ENCODE measurements around the gene VSTM5.
"Not testable (repeated sequence)": the region's sequence is repeated elsewhere in the genome, so short reads cannot be mapped to it uniquely, and the experiment has no call there.

The VSTM5 gene

GRCh38 chr11:93850594-93851018 lies at the start of gene VSTM5:
TSS of gene VSTM5 (minus strand) at chr11:93850618. CDS start at chr11:93850502, 116 bp downstream.
- DNase-seq (ENCODE audit: low spot score) = no peak

- DNase-seq (ENCODE audit: low spot score) = peak; percentile 15
Observed at GRCh38 chr11:93895106-93895862, 44.9 kb upstream of the VSTM5 start.

- DNase-seq (ENCODE audit: low spot score) = no peak
Observed at GRCh38 chr11:93890391-93891051, 40.1 kb upstream of the VSTM5 start.

GRCh38 chr11:93887111-93887510 lies 36.7 kb upstream of the VSTM5 start:
- DNase-seq (ENCODE audit: low spot score) = no peak

GRCh38 chr11:93879114-93879513 lies 28.7 kb upstream of the VSTM5 start:
- DNase-seq (ENCODE audit: low spot score) = not testable (repeated sequence)

GRCh38 chr11:93875637-93876036 lies 25.2 kb upstream of the VSTM5 start:
- DNase-seq (ENCODE audit: low spot score) = no peak

- DNase-seq (ENCODE audit: low spot score) = no peak
Observed at GRCh38 chr11:93871526-93871925, 21.1 kb upstream of the VSTM5 start.

- DNase-seq (ENCODE audit: low spot score) = no peak
Observed at GRCh38 chr11:93870616-93871015, 20.2 kb upstream of the VSTM5 start.

GRCh38 chr11:93869830-93870229 lies 19.4 kb upstream of the VSTM5 start:
- no peak for DNase-seq (ENCODE audit: low spot score)

- DNase-seq (ENCODE audit: low spot score) = not testable (repeated sequence)
Observed at GRCh38 chr11:93868404-93868803, 18.0 kb upstream of the VSTM5 start.

- no peak for DNase-seq (ENCODE audit: low spot score)
Observed at GRCh38 chr11:93861808-93862207, 11.4 kb upstream of the VSTM5 start.

GRCh38 chr11:93858121-93858775 lies 7.8 kb upstream of the VSTM5 start:
- no peak for DNase-seq (ENCODE audit: low spot score)

- no peak for DNase-seq (ENCODE audit: low spot score)
Observed at GRCh38 chr11:93857413-93858120, 7.1 kb upstream of the VSTM5 start.

GRCh38 chr11:93852242-93852641 lies 1.8 kb upstream of the VSTM5 start:
- DNase-seq (ENCODE audit: low spot score) = no peak

GRCh38 chr11:93849751-93850593 lies 446 bp downstream of the VSTM5 start:
- no peak for DNase-seq (ENCODE audit: low spot score)

- no peak for DNase-seq (ENCODE audit: low spot score)
Observed at GRCh38 chr11:93849201-93849600, 1.2 kb downstream of the VSTM5 start.

GRCh38 chr11:93846411-93846810 lies 4.0 kb downstream of the VSTM5 start:
- no peak for DNase-seq (ENCODE audit: low spot score)

- DNase-seq (ENCODE audit: low spot score) = no peak
Observed at GRCh38 chr11:93845181-93846092, 5.0 kb downstream of the VSTM5 start.

- no peak for DNase-seq (ENCODE audit: low spot score)
Observed at GRCh38 chr11:93844568-93844967, 5.8 kb downstream of the VSTM5 start.

GRCh38 chr11:93843906-93844305 lies 6.5 kb downstream of the VSTM5 start:
- no peak for DNase-seq (ENCODE audit: low spot score)
